GM03348 (cell line): ENCODE measurements around the gene LRRC23.
A peak's percentile ranks its signal among the peaks of the same experiment; 100 is the strongest.
"Not testable (repeated sequence)": the region's sequence is repeated elsewhere in the genome, so short reads cannot be mapped to it uniquely, and the experiment has no call there.

Experiments
- DNase-seq: peaks from one replicate; pipeline ENCODE4 v3.0.0; 2012; ENCODE audit warnings: low spot score

LRRC23 gene

GRCh38 chr12:6904280-6905276 is at the start of gene LRRC23:
Gene LRRC23 (plus strand): TSS chr12:6904822. CDS start chr12:6905634, 812 bp downstream.
- DNase-seq: peak; percentile 89

GRCh38 chr12:6855322-6855721 is 49.3 kb upstream of the LRRC23 start:
- DNase-seq: no peak

GRCh38 chr12:6858799-6859198 is 45.8 kb upstream of the LRRC23 start:
- no peak for DNase-seq

- DNase-seq: no peak
Observed at GRCh38 chr12:6860116-6860515, 44.5 kb upstream of the LRRC23 start.

GRCh38 chr12:6860942-6861341 is 43.7 kb upstream of the LRRC23 start:
- no peak for DNase-seq

GRCh38 chr12:6861391-6861790 is 43.2 kb upstream of the LRRC23 start:
- DNase-seq: no peak

- DNase-seq: no peak
Observed at GRCh38 chr12:6863033-6863432, 41.6 kb upstream of the LRRC23 start.

- no peak for DNase-seq
Observed at GRCh38 chr12:6863586-6864321, 40.9 kb upstream of the LRRC23 start.

GRCh38 chr12:6865307-6865706 is 39.3 kb upstream of the LRRC23 start:
- DNase-seq: not testable (repeated sequence)

- no peak for DNase-seq
Observed at GRCh38 chr12:6866163-6866919, 38.3 kb upstream of the LRRC23 start.

- peak; percentile 33 for DNase-seq
Observed at GRCh38 chr12:6866920-6867412, 37.7 kb upstream of the LRRC23 start.

GRCh38 chr12:6867413-6868210 is 37.0 kb upstream of the LRRC23 start, which contains the start of gene TPI1:
Gene TPI1 (plus strand): TSS chr12:6867531. CDS start chr12:6867567, 36 bp downstream.
- peak; percentile 96 for DNase-seq

GRCh38 chr12:6868211-6869048 is 36.2 kb upstream of the LRRC23 start:
- DNase-seq: no peak

- DNase-seq: peak; percentile 69
Observed at GRCh38 chr12:6869049-6870021, 35.3 kb upstream of the LRRC23 start.

- not testable (repeated sequence) for DNase-seq
Observed at GRCh38 chr12:6870304-6870703, 34.3 kb upstream of the LRRC23 start.

- peak; percentile 60 for DNase-seq
Observed at GRCh38 chr12:6871052-6871957, 33.3 kb upstream of the LRRC23 start.
